ENCODE measurements around the gene TUBGCP4. TPM values are rescaled to one million over a fixed set of nuclear protein-coding genes. Genes with fewer than 3 reads are reported as not detected.
A peak's percentile ranks its signal among the peaks of the same experiment; 100 is the strongest.

Gene TUBGCP4
- total and polyA plus RNA-seq, 9 of the 15 experiments (the other 6 are each of a cell fraction or from before 2014, with no cell fraction given), result 10.7 to 50.2 (median 29.6) TPM

DNA sequence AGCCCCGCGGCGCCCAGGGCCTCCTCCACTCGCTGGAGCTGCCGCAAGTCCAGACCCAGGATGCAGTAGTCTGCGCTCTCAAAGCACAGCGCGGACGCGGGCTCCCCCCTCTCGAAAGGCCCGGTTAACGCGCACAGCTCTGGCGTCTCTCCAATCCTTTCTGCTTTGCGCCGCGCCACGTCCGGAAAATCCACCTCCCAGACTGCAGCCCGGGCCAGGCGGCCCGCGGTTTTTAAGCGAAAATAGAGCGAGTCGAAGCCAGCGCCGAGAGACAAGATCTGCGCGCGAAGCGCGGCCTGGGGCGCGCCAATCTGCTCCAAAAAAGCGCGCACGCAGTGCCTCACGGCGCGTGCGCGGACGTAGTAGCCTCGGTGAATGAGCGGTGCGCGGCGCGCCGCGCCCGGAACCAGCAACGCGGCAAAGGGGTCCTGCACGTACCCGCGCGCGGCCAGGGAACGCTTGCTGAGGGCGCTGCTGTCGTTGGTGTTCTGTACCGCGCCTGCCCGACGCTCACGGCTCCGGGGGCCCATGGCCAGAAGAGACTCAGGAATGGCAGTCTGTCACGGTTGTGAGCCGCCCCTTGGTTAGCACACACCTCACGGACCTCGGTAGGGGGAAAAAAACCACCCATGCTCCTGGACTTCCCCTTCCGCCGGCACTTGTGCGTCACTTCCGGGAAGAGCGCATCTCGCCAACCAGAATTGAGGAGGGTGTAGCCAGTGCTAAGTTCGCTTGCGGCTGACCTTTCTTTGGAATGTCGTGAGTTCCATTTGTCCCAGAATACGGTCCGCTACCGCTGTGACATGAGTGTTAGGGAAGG, 40.7 kb upstream of the TUBGCP4 start, which contains the start of gene LCMT2 (continued):
- TF ChIP-seq TCF3 (CRISPR knock-in tag; IDR thresholded peaks at IDR 0.05), result no peak
- TF ChIP-seq, protein P1, sequence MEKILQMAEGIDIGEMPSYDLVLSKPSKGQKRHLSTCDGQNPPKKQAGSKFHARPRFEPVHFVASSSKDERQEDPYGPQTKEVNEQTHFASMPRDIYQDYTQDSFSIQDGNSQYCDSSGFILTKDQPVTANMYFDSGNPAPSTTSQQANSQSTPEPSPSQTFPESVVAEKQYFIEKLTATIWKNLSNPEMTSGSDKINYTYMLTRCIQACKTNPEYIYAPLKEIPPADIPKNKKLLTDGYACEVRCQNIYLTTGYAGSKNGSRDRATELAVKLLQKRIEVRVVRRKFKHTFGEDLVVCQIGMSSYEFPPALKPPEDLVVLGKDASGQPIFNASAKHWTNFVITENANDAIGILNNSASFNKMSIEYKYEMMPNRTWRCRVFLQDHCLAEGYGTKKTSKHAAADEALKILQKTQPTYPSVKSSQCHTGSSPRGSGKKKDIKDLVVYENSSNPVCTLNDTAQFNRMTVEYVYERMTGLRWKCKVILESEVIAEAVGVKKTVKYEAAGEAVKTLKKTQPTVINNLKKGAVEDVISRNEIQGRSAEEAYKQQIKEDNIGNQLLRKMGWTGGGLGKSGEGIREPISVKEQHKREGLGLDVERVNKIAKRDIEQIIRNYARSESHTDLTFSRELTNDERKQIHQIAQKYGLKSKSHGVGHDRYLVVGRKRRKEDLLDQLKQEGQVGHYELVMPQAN (IDR thresholded peaks at IDR 0.05; ENCODE audit: borderline replicate concordance), result peak; percentile 87; the same call in 1 of the 2 replicates
- TF ChIP-seq, protein P2, sequence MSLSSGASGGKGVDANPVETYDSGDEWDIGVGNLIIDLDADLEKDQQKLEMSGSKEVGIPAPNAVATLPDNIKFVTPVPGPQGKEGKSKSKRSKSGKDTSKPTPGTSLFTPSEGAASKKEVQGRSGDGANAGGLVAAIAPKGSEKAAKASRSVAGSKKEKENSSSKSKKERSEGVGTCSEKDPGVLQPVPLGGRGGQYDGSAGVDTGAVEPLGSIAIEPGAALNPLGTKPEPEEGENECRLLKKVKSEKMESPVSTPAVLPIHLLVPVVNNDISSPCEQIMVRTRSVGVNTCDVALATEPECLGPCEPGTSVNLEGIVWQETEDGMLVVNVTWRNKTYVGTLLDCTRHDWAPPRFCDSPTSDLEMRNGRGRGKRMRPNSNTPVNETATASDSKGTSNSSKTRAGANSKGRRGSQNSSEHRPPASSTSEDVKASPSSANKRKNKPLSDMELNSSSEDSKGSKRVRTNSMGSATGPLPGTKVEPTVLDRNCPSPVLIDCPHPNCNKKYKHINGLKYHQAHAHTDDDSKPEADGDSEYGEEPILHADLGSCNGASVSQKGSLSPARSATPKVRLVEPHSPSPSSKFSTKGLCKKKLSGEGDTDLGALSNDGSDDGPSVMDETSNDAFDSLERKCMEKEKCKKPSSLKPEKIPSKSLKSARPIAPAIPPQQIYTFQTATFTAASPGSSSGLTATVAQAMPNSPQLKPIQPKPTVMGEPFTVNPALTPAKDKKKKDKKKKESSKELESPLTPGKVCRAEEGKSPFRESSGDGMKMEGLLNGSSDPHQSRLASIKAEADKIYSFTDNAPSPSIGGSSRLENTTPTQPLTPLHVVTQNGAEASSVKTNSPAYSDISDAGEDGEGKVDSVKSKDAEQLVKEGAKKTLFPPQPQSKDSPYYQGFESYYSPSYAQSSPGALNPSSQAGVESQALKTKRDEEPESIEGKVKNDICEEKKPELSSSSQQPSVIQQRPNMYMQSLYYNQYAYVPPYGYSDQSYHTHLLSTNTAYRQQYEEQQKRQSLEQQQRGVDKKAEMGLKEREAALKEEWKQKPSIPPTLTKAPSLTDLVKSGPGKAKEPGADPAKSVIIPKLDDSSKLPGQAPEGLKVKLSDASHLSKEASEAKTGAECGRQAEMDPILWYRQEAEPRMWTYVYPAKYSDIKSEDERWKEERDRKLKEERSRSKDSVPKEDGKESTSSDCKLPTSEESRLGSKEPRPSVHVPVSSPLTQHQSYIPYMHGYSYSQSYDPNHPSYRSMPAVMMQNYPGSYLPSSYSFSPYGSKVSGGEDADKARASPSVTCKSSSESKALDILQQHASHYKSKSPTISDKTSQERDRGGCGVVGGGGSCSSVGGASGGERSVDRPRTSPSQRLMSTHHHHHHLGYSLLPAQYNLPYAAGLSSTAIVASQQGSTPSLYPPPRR (CRISPR knock-in tag; IDR thresholded peaks at IDR 0.05; ENCODE audit: borderline replicate concordance), result peak; percentile 51; the same call in 1 of the 2 replicates
- peak; percentile 73; the same call in 1 of the 2 replicates for TF ChIP-seq LCOR (CRISPR knock-in tag; IDR thresholded peaks at IDR 0.05)
- TF ChIP-seq, protein P3, sequence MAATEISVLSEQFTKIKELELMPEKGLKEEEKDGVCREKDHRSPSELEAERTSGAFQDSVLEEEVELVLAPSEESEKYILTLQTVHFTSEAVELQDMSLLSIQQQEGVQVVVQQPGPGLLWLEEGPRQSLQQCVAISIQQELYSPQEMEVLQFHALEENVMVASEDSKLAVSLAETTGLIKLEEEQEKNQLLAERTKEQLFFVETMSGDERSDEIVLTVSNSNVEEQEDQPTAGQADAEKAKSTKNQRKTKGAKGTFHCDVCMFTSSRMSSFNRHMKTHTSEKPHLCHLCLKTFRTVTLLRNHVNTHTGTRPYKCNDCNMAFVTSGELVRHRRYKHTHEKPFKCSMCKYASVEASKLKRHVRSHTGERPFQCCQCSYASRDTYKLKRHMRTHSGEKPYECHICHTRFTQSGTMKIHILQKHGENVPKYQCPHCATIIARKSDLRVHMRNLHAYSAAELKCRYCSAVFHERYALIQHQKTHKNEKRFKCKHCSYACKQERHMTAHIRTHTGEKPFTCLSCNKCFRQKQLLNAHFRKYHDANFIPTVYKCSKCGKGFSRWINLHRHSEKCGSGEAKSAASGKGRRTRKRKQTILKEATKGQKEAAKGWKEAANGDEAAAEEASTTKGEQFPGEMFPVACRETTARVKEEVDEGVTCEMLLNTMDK (IDR thresholded peaks at IDR 0.05; ENCODE audit: borderline replicate concordance, insufficient read depth, low read depth, low read length, poor library complexity, severe bottlenecking), result no peak
- no peak; the same call in 1 of the 2 replicates for TF ChIP-seq ZBTB7A (IDR thresholded peaks at IDR 0.05; ENCODE audit: borderline replicate concordance, control insufficient read depth, low read depth, low read length)
- TF ChIP-seq, protein P4, sequence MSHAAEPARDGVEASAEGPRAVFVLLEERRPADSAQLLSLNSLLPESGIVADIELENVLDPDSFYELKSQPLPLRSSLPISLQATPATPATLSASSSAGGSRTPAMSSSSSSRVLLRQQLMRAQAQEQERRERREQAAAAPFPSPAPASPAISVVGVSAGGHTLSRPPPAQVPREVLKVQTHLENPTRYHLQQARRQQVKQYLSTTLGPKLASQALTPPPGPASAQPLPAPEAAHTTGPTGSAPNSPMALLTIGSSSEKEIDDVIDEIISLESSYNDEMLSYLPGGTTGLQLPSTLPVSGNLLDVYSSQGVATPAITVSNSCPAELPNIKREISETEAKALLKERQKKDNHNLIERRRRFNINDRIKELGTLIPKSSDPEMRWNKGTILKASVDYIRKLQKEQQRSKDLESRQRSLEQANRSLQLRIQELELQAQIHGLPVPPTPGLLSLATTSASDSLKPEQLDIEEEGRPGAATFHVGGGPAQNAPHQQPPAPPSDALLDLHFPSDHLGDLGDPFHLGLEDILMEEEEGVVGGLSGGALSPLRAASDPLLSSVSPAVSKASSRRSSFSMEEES (CRISPR knock-in tag; IDR thresholded peaks at IDR 0.05), result no peak
- no peak for TF ChIP-seq HMG20A (CRISPR knock-in tag; conservative IDR thresholded peaks at IDR 0.05)
- TF ChIP-seq SLC30A9 (CRISPR knock-in tag; IDR thresholded peaks at IDR 0.05), result no peak
- no peak for TF ChIP-seq SRSF9 (IDR thresholded peaks at IDR 0.05; ENCODE audit: borderline replicate concordance, low read depth, low read length)
- TF ChIP-seq BMI1 (IDR thresholded peaks at IDR 0.05; ENCODE audit: low read length), result no peak
- TF ChIP-seq NCOA4 (IDR thresholded peaks at IDR 0.05; ENCODE audit: partially characterized antibody), result no peak
- TF ChIP-seq ZZZ3 (IDR thresholded peaks at IDR 0.05), result peak; percentile 43; the same call in 1 of the 2 replicates

All from K562 (cell line).